Body of pancreas (tissue), 4 donors: ENCODE data around the gene CACNG6.
"Not testable (repeated sequence)": the region's sequence is repeated elsewhere in the genome, so short reads cannot be mapped to it uniquely, and the experiment has no call there.

Experiments used
- CTCF ChIP-seq, 7 experiments: fragments of 450-650 bp in 4 of 7; fragments of 200-600 bp in 3 of 7; sonication (generic) in 3 of 7; IDR thresholded peaks; one replicate each; pipeline ENCODE4 v1.5.1; 2016 to 2019; ENCODE audit warnings: antibody characterized with exemption in 7 of 7
- POLR2A ChIP-seq, 3 donors: fragments of 450-650 bp; IDR thresholded peaks; one replicate each; pipeline ENCODE4 v1.6.1; 2016; ENCODE audit warnings: antibody characterized with exemption in 3 of 3, mild to moderate bottlenecking in 2 of 3

GRCh38 chr19:54036542-54036941 lies 45.1 kb downstream of the CACNG6 start:
- not testable (repeated sequence) for TF ChIP-seq CTCF, POLR2A (IDR thresholded peaks at IDR 0.05)
